ENCODE results near the gene SRSF9. TPM values are rescaled to one million over a fixed set of nuclear protein-coding genes. Genes with fewer than 3 reads are reported as not detected.

SRSF9 gene
- total and polyA plus RNA-seq, 12 donors, result 25.4 to 54.7 (median 32.0) TPM

DNA sequence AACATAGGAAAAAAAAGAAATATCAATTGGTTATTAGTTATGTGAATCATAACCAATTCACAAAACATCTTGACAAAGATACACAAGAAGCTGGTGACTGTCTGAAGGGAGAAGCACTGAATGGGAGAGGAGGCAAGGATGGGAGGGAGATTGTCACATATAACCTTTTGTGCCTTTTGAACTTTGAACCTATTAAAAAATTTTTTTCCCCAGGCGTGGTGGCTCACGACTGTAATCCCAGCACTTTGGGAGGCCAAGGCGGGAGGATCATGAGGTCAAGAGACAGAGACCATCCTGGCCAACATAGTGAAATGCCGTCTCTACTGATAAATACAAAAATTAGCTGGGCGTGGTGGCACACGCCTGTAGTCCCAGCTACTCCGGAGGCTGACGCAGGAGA is 39.0 kb upstream of the SRSF9 start:
- TF ChIP-seq CTCF (IDR thresholded peaks at IDR 0.05), result no peak
- Histone ChIP-seq H3K36me3 (peaks cover 0 to 100% (median 29%) of the 10 kb centered on the region in 9 donors), H3K27me3 (no peaks in the 10 kb centered on the region), H3K4me3 (no peak overlapping the region), H3K27ac (no peak overlapping the region), H3K9me3 (no peaks in the 10 kb centered on the region), H3K4me1 (no peaks in the 10 kb centered on the region)
- DNase-seq (no peak), ATAC-seq (no peak)
- intact Hi-C loops (cut with DNase I), result no loop called here
- WGBS, 2 donors, result 96% methylated on average over 8 of the region's 8 CpGs

- intact Hi-C loops (cut with DNase I), result no loop called here
- TF ChIP-seq CTCF (IDR thresholded peaks at IDR 0.05), result no peak
- H3K4me1 ChIP-seq, result no peaks in the 10 kb centered on the region
- ATAC-seq (no peak), DNase-seq (no peak)
- no peaks in the 10 kb centered on the region for H3K27me3 ChIP-seq
- 83% methylated on average over 4 of the region's 4 CpGs for WGBS, 2 donors
- H3K9me3 ChIP-seq, result no peaks in the 10 kb centered on the region
- H3K4me3 ChIP-seq, result no peak overlapping the region
- H3K27ac ChIP-seq, result no peak overlapping the region
- peaks cover 0 to 100% (median 34%) of the 10 kb centered on the region in 9 donors for H3K36me3 ChIP-seq
Observed at GRCh38 chr12:120504587-120504986, 35.0 kb upstream of the SRSF9 start.

- 77 to 81% methylated on average over 1 of the region's 1 CpG for WGBS, 2 donors
- H3K4me3 ChIP-seq, result no peak overlapping the region
- no peak for ATAC-seq
- H3K27ac ChIP-seq, result no peak overlapping the region
- DNase-seq, result no peak
- H3K27me3 ChIP-seq, result no peaks in the 10 kb centered on the region
- H3K36me3 ChIP-seq, result peaks cover 0 to 82% (median 35%) of the 10 kb centered on the region in 9 donors
- no peak for TF ChIP-seq CTCF (IDR thresholded peaks at IDR 0.05)
- intact Hi-C loops (cut with DNase I), result no loop called here
- no peaks in the 10 kb centered on the region for H3K9me3 ChIP-seq
- H3K4me1 ChIP-seq, result peaks cover 6 to 27% (median 21%) of the 10 kb centered on the region in 9 donors
Observed at GRCh38 chr12:120500581-120500980, 31.0 kb upstream of the SRSF9 start.

DNA sequence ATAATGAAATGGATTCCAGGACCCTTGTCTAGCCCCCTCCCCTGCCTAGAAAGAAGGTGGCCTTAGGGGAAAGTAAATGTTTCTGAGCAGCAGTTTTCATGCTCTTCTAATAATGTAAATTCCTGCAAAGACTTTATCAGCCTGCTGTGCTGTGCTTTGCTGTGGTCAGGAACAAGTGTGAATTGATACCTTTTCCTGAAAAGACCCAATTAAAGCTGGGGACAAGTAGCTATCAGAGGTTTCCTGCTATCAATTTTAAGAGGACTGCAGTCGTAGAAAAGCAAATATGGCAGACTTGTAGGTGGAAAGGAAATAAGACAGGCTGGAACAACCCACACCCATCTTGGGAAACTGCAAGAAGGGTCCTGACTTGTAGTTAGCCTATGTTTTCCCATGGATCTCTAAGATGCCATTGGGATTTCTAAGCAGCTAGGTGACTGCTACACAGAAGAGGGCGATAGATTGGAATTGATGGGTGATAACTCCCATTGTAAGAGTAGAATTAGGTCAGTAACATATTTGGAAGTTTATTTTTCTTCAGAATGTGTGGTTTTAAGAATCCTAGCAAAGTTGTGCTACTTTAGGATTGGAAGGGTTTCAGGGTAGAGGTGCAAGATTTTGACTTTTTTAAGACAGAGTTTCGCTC is 29.4 kb upstream of the SRSF9 start:
- DNase-seq, result no peak
- H3K4me3 ChIP-seq, result peak overlapping the region in 1 of 10 donors; percentile 94
- WGBS, 2 donors, result 81 to 83% methylated on average over 3 of the region's 3 CpGs
- peaks cover 6 to 36% (median 28%) of the 10 kb centered on the region in 9 donors for H3K4me1 ChIP-seq
- intact Hi-C loops (cut with DNase I), result loop anchor here in 1 of 10 donors (5.0 kb wide), 2 partner anchors 38 to 213 kb away; partner anchors contain the start of gene UNC119B
- H3K36me3 ChIP-seq, result peaks cover 0 to 67% (median 29%) of the 10 kb centered on the region in 9 donors
- no peak for TF ChIP-seq CTCF (IDR thresholded peaks at IDR 0.05)
- ATAC-seq, result no peak
- no peaks in the 10 kb centered on the region for H3K27me3 ChIP-seq
- H3K9me3 ChIP-seq, result no peaks in the 10 kb centered on the region
- peak overlapping the region in 1 of 10 donors; percentile 3 for H3K27ac ChIP-seq

All from heart right ventricle (tissue), 16 donors.